PC-9 (cell line): ENCODE measurements around the gene NECAB2. TPM values are rescaled to one million over a fixed set of nuclear protein-coding genes. Genes with fewer than 3 reads are reported as not detected.

Source experiments
- BruUV-seq: library from RNA; stranded (reverse); fragments of 400-500 nt; replicated peaks from 2 replicates; lab custom pipeline; 2021; lab: Mats Ljungman, UMichigan
- CTCF ChIA-PET: fragments of 300-600 bp; sonication (Branson Sonifier 250); formaldehyde crosslinking; loops from one replicate; lab custom pipeline; 2022; ENCODE audit warnings: antibody characterized with exemption; lab: Charles Lee
- POLR2A ChIA-PET: fragments of 300-600 bp; sonication (Branson Sonifier 250); formaldehyde crosslinking; loops from one replicate; lab custom pipeline; 2022; ENCODE audit warnings: antibody characterized with exemption; ENCODE audit not compliant: unreplicated experiment; lab: Charles Lee
- DNase-seq, 2 experiments: peaks; one replicate each; pipeline versions ENCODE4 v3.0.0 to v3.0.0-alpha.2; 2015 to 2022; ENCODE audit warnings: mixed read lengths in 1 of 2
- H2AFZ ChIP-seq: fragments of 200-600 bp; sonication (generic); 2 replicates; pipeline ENCODE4 v1.8.1; 2017; ENCODE audit warnings: antibody characterized with exemption
- H3F3A ChIP-seq: fragments of 200-600 bp; sonication (generic); 2 replicates; pipeline ENCODE4 v1.8.1; 2017; ENCODE audit warnings: antibody characterized with exemption, mild to moderate bottlenecking, low read depth; ENCODE audit not compliant: insufficient read depth
- H3K27ac ChIP-seq: fragments of 200-600 bp; sonication (generic); 2 replicates; pipeline ENCODE4 v1.6.1; 2016; ENCODE audit warnings: mixed run types
- H3K27me3 ChIP-seq: fragments of 200-600 bp; sonication (generic); 2 replicates; pipeline ENCODE4 v1.6.1; 2016; ENCODE audit warnings: low read depth, mixed run types; ENCODE audit not compliant: insufficient read depth
- H3K36me3 ChIP-seq: fragments of 200-600 bp; sonication (generic); 2 replicates; pipeline ENCODE4 v1.6.1; 2016; ENCODE audit warnings: low read depth, mixed run types
- H3K4me1 ChIP-seq: fragments of 200-600 bp; sonication (generic); replicated peaks from 2 replicates; pipeline ENCODE4 v1.6.1; 2016; ENCODE audit warnings: mixed run types; ENCODE audit not compliant: insufficient read depth
- H3K4me2 ChIP-seq: fragments of 200-600 bp; sonication (generic); 2 replicates; pipeline ENCODE4 v1.6.1; 2017; ENCODE audit warnings: mixed run types
- H3K4me3 ChIP-seq: fragments of 200-600 bp; sonication (generic); 2 replicates; pipeline ENCODE4 v1.6.1; 2016; ENCODE audit warnings: mixed run types
- H3K79me2 ChIP-seq: fragments of 200-600 bp; sonication (generic); 2 replicates; pipeline ENCODE4 v1.6.1; 2017; ENCODE audit warnings: low read depth, mixed run types
- H3K9me2 ChIP-seq: fragments of 200-600 bp; sonication (generic); 2 replicates; pipeline ENCODE4 v1.8.1; 2017; ENCODE audit warnings: mild to moderate bottlenecking; ENCODE audit not compliant: insufficient read depth
- H3K9me3 ChIP-seq: fragments of 200-600 bp; sonication (generic); 2 replicates; pipeline ENCODE4 v1.8.1; 2016; ENCODE audit warnings: low read depth; ENCODE audit not compliant: insufficient read depth
- H4K20me1 ChIP-seq: fragments of 200-600 bp; sonication (generic); 2 replicates; pipeline ENCODE4 v1.8.1; 2017; ENCODE audit not compliant: insufficient read depth
- CTCF ChIP-seq: fragments of 200-600 bp; sonication (generic); conservative IDR thresholded peaks from 2 replicates; pipeline ENCODE4 v1.6.1; 2017; ENCODE audit warnings: mixed run types, antibody characterized with exemption, mild to moderate bottlenecking, moderate library complexity
- EZH2 ChIP-seq: fragments of 200-600 bp; sonication (generic); IDR thresholded peaks from 2 replicates; pipeline ENCODE4 v1.8.0; 2017; ENCODE audit warnings: antibody characterized with exemption, low read depth
- intact Hi-C: fragments of 100-400 bp; cut with micrococcal nuclease; formaldehyde crosslinking; loops from one replicate; pipeline ENCODE4 v1.10.0; 2022; ENCODE audit not compliant: unreplicated experiment
- total RNA-seq: library from RNA; stranded (reverse); gene quantifications from 2 replicates; pipeline ENCODE4 v1.2.3, GENCODE V29; 2021

The NECAB2 gene
- total RNA-seq, 1 experiment from 2014 or later = 0.74 TPM

GRCh38 chr16:84041881-84042280 is 73.8 kb downstream of the NECAB2 start:
- Histone ChIP-seq H3K4me3 (no peak overlapping the region), H3K79me2 (no peaks in the 10 kb centered on the region), H3K4me1 (no peaks in the 10 kb centered on the region), H4K20me1 (no peaks in the 10 kb centered on the region), H2AFZ (no peak overlapping the region), H3K27me3 (peaks cover 41% of the 10 kb centered on the region), H3K36me3 (no peaks in the 10 kb centered on the region), H3K9me3 (no peaks in the 10 kb centered on the region), H3F3A (no peaks in the 10 kb centered on the region), H3K4me2 (no peak overlapping the region), H3K9me2 (no peaks in the 10 kb centered on the region), H3K27ac (no peak overlapping the region)
- no TSS peak for BruUV-seq
- ChIA-PET POLR2A (no interaction called here), CTCF (no interaction called here)
- no peak for DNase-seq
- intact Hi-C loops = loop anchor here (5.0 kb wide), 3 partner anchors 70 to 215 kb away; no protein-coding TSS in a partner anchor
- TF ChIP-seq CTCF (no peak), EZH2 (no peak)

GRCh38 chr16:84042308-84042878 is 74.3 kb downstream of the NECAB2 start, which contains the start of gene SLC38A8:
Gene SLC38A8 (minus strand): TSS chr16:84042795. CDS start chr16:84042157, 638 bp downstream.
- Histone ChIP-seq H3K4me1 (no peaks in the 10 kb centered on the region), H2AFZ (no peak within 1 kb of the TSS), H3K27me3 (peaks cover 37% of the 10 kb centered on the region), H4K20me1 (no peaks in the 10 kb centered on the region), H3K9me2 (no peaks in the 10 kb centered on the region), H3K9me3 (no peaks in the 10 kb centered on the region), H3F3A (no peaks in the 10 kb centered on the region), H3K79me2 (no peaks in the 10 kb centered on the region), H3K27ac (no peak within 1 kb of the TSS), H3K4me3 (no peak within 1 kb of the TSS), H3K36me3 (no peaks in the 10 kb centered on the region), H3K4me2 (peak within 1 kb of the TSS; percentile 29)
- CTCF ChIA-PET = interaction anchor here (1.1 kb wide), 1 partner anchor 115 kb away, joined by 3 read pairs; no protein-coding TSS in a partner anchor
- POLR2A ChIA-PET = no interaction called here
- intact Hi-C loops = loop anchor here (5.0 kb wide), 3 partner anchors 70 to 215 kb away; no protein-coding TSS in a partner anchor
- TF ChIP-seq CTCF (no peak), EZH2 (no peak)
- no TSS peak for BruUV-seq
- DNase-seq = no peak

DNA sequence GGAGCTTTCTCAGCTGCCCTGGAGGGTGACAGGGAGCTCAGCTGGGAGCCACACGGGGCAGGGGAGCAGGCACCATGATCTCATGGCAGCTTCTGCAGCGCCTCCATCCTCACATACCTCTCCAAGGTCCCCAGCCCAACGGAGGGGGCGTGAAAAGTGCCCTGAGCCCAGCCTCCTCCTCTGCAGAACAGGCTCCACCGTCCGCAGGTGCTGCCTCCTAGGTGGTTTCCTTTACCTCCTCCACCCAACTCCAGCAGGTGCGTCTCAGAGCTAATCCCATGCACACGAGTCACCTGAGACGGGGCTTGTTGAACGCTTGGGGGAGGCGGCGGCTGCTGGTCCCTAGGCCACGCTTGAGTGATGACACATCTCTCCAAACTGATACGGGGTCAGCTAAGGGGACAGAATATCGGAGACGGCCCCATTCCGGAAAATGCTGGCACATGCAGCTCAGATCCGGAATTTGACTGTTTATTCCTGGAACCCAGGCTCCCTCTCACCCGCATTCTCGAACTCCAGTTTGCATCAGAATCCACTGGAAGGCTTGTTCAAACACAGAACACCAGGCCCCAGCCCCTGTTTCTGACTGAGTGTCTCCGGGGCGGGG is 74.9 kb downstream of the NECAB2 start:
- Histone ChIP-seq H3K9me3 (no peaks in the 10 kb centered on the region), H3K4me2 (peak overlapping the region; percentile 29), H3K79me2 (no peaks in the 10 kb centered on the region), H3K36me3 (no peaks in the 10 kb centered on the region), H3K27ac (no peak overlapping the region), H3F3A (no peaks in the 10 kb centered on the region), H4K20me1 (no peaks in the 10 kb centered on the region), H2AFZ (no peak overlapping the region), H3K4me3 (no peak overlapping the region), H3K4me1 (no peaks in the 10 kb centered on the region), H3K27me3 (peaks cover 37% of the 10 kb centered on the region), H3K9me2 (no peaks in the 10 kb centered on the region)
- no TSS peak for BruUV-seq
- intact Hi-C loops = loop anchor here (5.0 kb wide), 3 partner anchors 71 to 216 kb away; no protein-coding TSS in a partner anchor
- POLR2A ChIA-PET = interaction anchor here (1.0 kb wide), 1 partner anchor 29 kb away, joined by 6 read pairs; no protein-coding TSS in a partner anchor
- TF ChIP-seq CTCF = no peak
- no peak for TF ChIP-seq EZH2
- CTCF ChIA-PET = interaction anchor here (0.9 to 1.1 kb wide), 2 partner anchors 88 to 116 kb away, joined by 3 read pairs; no protein-coding TSS in a partner anchor
- peak in 1 of 2 experiments; percentile 46 for DNase-seq
